GM23338 (cell line): ENCODE results near the gene KSR2. TPM values are rescaled to one million over a fixed set of nuclear protein-coding genes. Genes with fewer than 3 reads are reported as not detected.

Source experiments
- ATAC-seq: fragments of 200-7000 bp; cut with Tn5 transposase; 3 replicates; pipeline ENCODE4 v1.9.1; 2020
- DNase-seq: peaks from one replicate; pipeline ENCODE4 v3.0.0-alpha.2; 2015; ENCODE audit warnings: low spot score
- H2AFZ ChIP-seq: fragments of 200-600 bp; sonication (generic); 2 replicates; pipeline ENCODE4 v1.8.0; 2016; ENCODE audit warnings: antibody characterized with exemption, mild to moderate bottlenecking, moderate library complexity
- H3F3A ChIP-seq: fragments of 200-600 bp; sonication (generic); replicated peaks from 2 replicates; pipeline ENCODE4 v1.8.0; 2017; ENCODE audit warnings: antibody characterized with exemption, mixed run types, low read depth
- H3K27ac ChIP-seq: fragments of 200-600 bp; sonication (generic); 2 replicates; pipeline ENCODE4 v1.6.1; 2016; ENCODE audit warnings: low read depth
- H3K27me3 ChIP-seq: fragments of 200-600 bp; sonication (generic); 2 replicates; pipeline ENCODE4 v1.8.0; 2016; ENCODE audit warnings: mild to moderate bottlenecking, mixed run types, moderate library complexity; ENCODE audit not compliant: insufficient read depth
- H3K36me3 ChIP-seq: fragments of 200-600 bp; sonication (generic); 2 replicates; pipeline ENCODE4 v1.8.0; 2016; ENCODE audit warnings: mild to moderate bottlenecking; ENCODE audit not compliant: insufficient read depth
- H3K4me1 ChIP-seq: fragments of 200-600 bp; sonication (generic); 2 replicates; pipeline ENCODE4 v1.8.0; 2016; ENCODE audit warnings: mild to moderate bottlenecking, moderate library complexity; ENCODE audit not compliant: insufficient read depth
- H3K4me2 ChIP-seq: fragments of 200-600 bp; sonication (generic); 2 replicates; pipeline ENCODE4 v1.7.1; 2017; ENCODE audit warnings: mixed run types
- H3K4me3 ChIP-seq: fragments of 200-600 bp; sonication (generic); 2 replicates; pipeline ENCODE4 v1.6.1; 2016; ENCODE audit warnings: mixed run types
- H3K79me2 ChIP-seq: fragments of 200-600 bp; sonication (generic); replicated peaks from 2 replicates; pipeline ENCODE4 v1.8.0; 2017; ENCODE audit warnings: mild to moderate bottlenecking; ENCODE audit not compliant: insufficient read depth
- H3K9me2 ChIP-seq: fragments of 200-600 bp; sonication (generic); 2 replicates; pipeline ENCODE4 v1.8.0; 2017; ENCODE audit not compliant: insufficient read depth
- H4K20me1 ChIP-seq: fragments of 200-600 bp; sonication (generic); replicated peaks from 2 replicates; pipeline ENCODE4 v1.8.0; 2017; ENCODE audit warnings: mild to moderate bottlenecking; ENCODE audit not compliant: insufficient read depth
- H3K27ac Mint-ChIP-seq: 2 replicates; pipeline ENCODE4 v1.8.0; 2020; ENCODE audit warnings: inconsistent platforms, mild to moderate bottlenecking, moderate library complexity, mixed read lengths
- H3K27me3 Mint-ChIP-seq: 3 replicates; pipeline ENCODE4 v1.8.0; 2022; ENCODE audit warnings: low read depth, mild to moderate bottlenecking, moderate library complexity, mixed read lengths, inconsistent platforms; ENCODE audit not compliant: insufficient read depth, poor library complexity
- H3K36me3 Mint-ChIP-seq: 3 replicates; pipeline ENCODE4 v1.8.0; 2021; ENCODE audit warnings: low read depth, mild to moderate bottlenecking, inconsistent platforms, moderate library complexity, mixed read lengths
- H3K4me1 Mint-ChIP-seq: 3 replicates; pipeline ENCODE4 v1.8.0; 2020; ENCODE audit warnings: mild to moderate bottlenecking, inconsistent platforms, mixed read lengths
- H3K4me3 Mint-ChIP-seq: 3 replicates; pipeline ENCODE4 v1.8.0; 2021; ENCODE audit warnings: moderate library complexity, mild to moderate bottlenecking, inconsistent platforms, mixed read lengths
- H3K9me3 Mint-ChIP-seq: 3 replicates; pipeline ENCODE4 v1.8.0; 2020; ENCODE audit warnings: moderate library complexity, mild to moderate bottlenecking, inconsistent platforms, mixed read lengths
- CREB1 ChIP-seq: fragments of 250-450 bp; sonication (Bioruptor Pico); IDR thresholded peaks from 2 replicates; pipeline ENCODE4 v1.5.0; 2020; ENCODE audit warnings: low read depth, mild to moderate bottlenecking, moderate library complexity
- ETS1 ChIP-seq: IDR thresholded peaks from 2 replicates; pipeline ENCODE4 v1.6.1; 2016; ENCODE audit warnings: antibody characterized with exemption
- EZH2 ChIP-seq: fragments of 200-600 bp; sonication (generic); IDR thresholded peaks from one replicate; pipeline ENCODE4 v1.8.0; 2017; ENCODE audit warnings: antibody characterized with exemption, mild to moderate bottlenecking, low read depth; ENCODE audit not compliant: unreplicated experiment
- POLR2AphosphoS5 ChIP-seq: IDR thresholded peaks from 2 replicates; pipeline ENCODE4 v1.6.1; 2016; ENCODE audit warnings: antibody characterized with exemption, low read depth
- STAT1 ChIP-seq: IDR thresholded peaks from one replicate; pipeline ENCODE4 v1.6.1; 2016; ENCODE audit warnings: antibody characterized with exemption; ENCODE audit not compliant: unreplicated experiment
- ZNF114 ChIP-seq: fragments of 250-450 bp; sonication (Bioruptor Pico); IDR thresholded peaks from 2 replicates; pipeline ENCODE4 v1.5.0; 2020; ENCODE audit warnings: mild to moderate bottlenecking, moderate library complexity
- ZNF331 ChIP-seq: fragments of 250-450 bp; sonication (Bioruptor Pico); IDR thresholded peaks from 2 replicates; pipeline ENCODE4 v1.5.0; 2020; ENCODE audit warnings: low read depth, mild to moderate bottlenecking, moderate library complexity
- polyA plus RNA-seq: library from polyadenylated mRNA; unstranded; fragments of >200 nt; fragmentation: Nextera tagmentation; extraction: Ambion mirVana; gene quantifications from 2 replicates; pipeline ENCODE4 v1.2.1, GENCODE V29; 2016
- total RNA-seq: library from RNA; depleted of rRNA; stranded (reverse); fragments of >200 nt; shearing (Covaris generic); gene quantifications from 2 replicates; pipeline ENCODE4 v1.2.3, GENCODE V29; 2014
- TF ChIP-seq, protein P1 (sequence below): fragments of 250-450 bp; sonication (Bioruptor Pico); IDR thresholded peaks from 2 replicates; pipeline ENCODE4 v1.5.0; 2020; ENCODE audit warnings: mild to moderate bottlenecking, moderate library complexity
- TF ChIP-seq, protein P2 (sequence below): IDR thresholded peaks from one replicate; pipeline ENCODE4 v1.6.1; 2018; ENCODE audit warnings: antibody characterized with exemption; ENCODE audit not compliant: unreplicated experiment

The KSR2 gene
- total and polyA plus RNA-seq, 2 experiments from 2014 or later = 1.1 to 2.7 TPM

- TF ChIP-seq, protein P1, sequence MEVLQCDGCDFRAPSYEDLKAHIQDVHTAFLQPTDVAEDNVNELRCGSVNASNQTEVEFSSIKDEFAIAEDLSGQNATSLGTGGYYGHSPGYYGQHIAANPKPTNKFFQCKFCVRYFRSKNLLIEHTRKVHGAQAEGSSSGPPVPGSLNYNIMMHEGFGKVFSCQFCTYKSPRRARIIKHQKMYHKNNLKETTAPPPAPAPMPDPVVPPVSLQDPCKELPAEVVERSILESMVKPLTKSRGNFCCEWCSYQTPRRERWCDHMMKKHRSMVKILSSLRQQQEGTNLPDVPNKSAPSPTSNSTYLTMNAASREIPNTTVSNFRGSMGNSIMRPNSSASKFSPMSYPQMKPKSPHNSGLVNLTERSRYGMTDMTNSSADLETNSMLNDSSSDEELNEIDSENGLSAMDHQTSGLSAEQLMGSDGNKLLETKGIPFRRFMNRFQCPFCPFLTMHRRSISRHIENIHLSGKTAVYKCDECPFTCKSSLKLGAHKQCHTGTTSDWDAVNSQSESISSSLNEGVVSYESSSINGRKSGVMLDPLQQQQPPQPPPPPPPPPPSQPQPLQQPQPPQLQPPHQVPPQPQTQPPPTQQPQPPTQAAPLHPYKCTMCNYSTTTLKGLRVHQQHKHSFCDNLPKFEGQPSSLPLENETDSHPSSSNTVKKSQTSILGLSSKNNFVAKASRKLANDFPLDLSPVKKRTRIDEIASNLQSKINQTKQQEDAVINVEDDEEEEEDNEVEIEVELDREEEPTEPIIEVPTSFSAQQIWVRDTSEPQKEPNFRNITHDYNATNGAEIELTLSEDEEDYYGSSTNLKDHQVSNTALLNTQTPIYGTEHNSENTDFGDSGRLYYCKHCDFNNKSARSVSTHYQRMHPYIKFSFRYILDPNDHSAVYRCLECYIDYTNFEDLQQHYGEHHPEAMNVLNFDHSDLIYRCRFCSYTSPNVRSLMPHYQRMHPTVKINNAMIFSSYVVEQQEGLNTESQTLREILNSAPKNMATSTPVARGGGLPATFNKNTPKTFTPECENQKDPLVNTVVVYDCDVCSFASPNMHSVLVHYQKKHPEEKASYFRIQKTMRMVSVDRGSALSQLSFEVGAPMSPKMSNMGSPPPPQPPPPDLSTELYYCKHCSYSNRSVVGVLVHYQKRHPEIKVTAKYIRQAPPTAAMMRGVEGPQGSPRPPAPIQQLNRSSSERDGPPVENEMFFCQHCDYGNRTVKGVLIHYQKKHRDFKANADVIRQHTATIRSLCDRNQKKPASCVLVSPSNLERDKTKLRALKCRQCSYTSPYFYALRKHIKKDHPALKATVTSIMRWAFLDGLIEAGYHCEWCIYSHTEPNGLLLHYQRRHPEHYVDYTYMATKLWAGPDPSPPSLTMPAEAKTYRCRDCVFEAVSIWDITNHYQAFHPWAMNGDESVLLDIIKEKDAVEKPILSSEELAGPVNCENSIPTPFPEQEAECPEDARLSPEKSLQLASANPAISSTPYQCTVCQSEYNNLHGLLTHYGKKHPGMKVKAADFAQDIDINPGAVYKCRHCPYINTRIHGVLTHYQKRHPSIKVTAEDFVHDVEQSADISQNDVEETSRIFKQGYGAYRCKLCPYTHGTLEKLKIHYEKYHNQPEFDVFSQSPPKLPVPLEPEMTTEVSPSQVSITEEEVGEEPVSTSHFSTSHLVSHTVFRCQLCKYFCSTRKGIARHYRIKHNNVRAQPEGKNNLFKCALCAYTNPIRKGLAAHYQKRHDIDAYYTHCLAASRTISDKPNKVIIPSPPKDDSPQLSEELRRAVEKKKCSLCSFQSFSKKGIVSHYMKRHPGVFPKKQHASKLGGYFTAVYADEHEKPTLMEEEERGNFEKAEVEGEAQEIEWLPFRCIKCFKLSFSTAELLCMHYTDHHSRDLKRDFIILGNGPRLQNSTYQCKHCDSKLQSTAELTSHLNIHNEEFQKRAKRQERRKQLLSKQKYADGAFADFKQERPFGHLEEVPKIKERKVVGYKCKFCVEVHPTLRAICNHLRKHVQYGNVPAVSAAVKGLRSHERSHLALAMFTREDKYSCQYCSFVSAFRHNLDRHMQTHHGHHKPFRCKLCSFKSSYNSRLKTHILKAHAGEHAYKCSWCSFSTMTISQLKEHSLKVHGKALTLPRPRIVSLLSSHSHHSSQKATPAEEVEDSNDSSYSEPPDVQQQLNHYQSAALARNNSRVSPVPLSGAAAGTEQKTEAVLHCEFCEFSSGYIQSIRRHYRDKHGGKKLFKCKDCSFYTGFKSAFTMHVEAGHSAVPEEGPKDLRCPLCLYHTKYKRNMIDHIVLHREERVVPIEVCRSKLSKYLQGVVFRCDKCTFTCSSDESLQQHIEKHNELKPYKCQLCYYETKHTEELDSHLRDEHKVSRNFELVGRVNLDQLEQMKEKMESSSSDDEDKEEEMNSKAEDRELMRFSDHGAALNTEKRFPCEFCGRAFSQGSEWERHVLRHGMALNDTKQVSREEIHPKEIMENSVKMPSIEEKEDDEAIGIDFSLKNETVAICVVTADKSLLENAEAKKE (CRISPR knock-in tag) = no peak
- TF ChIP-seq ZNF331 (CRISPR knock-in tag) (no peak), ETS1 (no peak), EZH2 (no peak), ZNF114 (CRISPR knock-in tag) (no peak)
Observed at GRCh38 chr12:117818400-117818799, 150.4 kb downstream of the KSR2 start (continued).

DNA sequence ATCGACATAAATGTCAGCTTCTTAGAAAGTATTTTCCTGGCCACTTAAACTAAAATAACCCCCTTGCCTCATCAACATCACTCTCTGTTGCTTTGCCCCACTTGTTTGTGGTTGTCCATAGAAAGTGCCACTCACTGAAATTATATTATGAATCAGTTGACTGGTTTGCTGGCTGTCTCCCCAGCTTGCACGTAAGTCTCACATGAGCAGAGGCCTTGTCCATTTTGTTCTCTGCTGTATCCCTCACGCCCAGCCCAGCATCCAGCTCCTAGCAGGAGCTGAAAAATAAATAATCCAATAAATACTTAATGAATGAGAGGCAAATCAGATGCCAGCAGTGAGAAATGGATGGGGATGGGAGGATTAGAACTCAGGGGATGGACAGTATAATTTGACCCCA, 159.3 kb downstream of the KSR2 start:
- H3K4me1 Mint-ChIP-seq = 0 out of 3 replicates have a peak, but pooled peaks cover 3% of the 10 kb centered on the region
- no peaks in the 10 kb centered on the region for H3K36me3 Mint-ChIP-seq
- peaks cover 5% of the 10 kb centered on the region for H3K27me3 Mint-ChIP-seq
- no peak overlapping the region for H3K4me3 Mint-ChIP-seq
- H3K9me3 Mint-ChIP-seq = no peaks in the 10 kb centered on the region
- H3K27ac Mint-ChIP-seq = no peak overlapping the region
- Histone ChIP-seq H3K27ac (no peak overlapping the region), H3K4me3 (no peak overlapping the region), H3K4me1 (no peaks in the 10 kb centered on the region), H2AFZ (no peak overlapping the region), H3K27me3 (no peaks in the 10 kb centered on the region), H3F3A (no peaks in the 10 kb centered on the region), H4K20me1 (no peaks in the 10 kb centered on the region), H3K4me2 (no peak overlapping the region), H3K36me3 (no peaks in the 10 kb centered on the region), H3K79me2 (no peaks in the 10 kb centered on the region), H3K9me2 (no peaks in the 10 kb centered on the region)
- DNase-seq (no peak), ATAC-seq (no peak)
- TF ChIP-seq POLR2AphosphoS5 = no peak
- no peak for TF ChIP-seq ZNF331 (CRISPR knock-in tag)
- no peak for TF ChIP-seq ZNF114 (CRISPR knock-in tag)
- TF ChIP-seq, protein P2, sequence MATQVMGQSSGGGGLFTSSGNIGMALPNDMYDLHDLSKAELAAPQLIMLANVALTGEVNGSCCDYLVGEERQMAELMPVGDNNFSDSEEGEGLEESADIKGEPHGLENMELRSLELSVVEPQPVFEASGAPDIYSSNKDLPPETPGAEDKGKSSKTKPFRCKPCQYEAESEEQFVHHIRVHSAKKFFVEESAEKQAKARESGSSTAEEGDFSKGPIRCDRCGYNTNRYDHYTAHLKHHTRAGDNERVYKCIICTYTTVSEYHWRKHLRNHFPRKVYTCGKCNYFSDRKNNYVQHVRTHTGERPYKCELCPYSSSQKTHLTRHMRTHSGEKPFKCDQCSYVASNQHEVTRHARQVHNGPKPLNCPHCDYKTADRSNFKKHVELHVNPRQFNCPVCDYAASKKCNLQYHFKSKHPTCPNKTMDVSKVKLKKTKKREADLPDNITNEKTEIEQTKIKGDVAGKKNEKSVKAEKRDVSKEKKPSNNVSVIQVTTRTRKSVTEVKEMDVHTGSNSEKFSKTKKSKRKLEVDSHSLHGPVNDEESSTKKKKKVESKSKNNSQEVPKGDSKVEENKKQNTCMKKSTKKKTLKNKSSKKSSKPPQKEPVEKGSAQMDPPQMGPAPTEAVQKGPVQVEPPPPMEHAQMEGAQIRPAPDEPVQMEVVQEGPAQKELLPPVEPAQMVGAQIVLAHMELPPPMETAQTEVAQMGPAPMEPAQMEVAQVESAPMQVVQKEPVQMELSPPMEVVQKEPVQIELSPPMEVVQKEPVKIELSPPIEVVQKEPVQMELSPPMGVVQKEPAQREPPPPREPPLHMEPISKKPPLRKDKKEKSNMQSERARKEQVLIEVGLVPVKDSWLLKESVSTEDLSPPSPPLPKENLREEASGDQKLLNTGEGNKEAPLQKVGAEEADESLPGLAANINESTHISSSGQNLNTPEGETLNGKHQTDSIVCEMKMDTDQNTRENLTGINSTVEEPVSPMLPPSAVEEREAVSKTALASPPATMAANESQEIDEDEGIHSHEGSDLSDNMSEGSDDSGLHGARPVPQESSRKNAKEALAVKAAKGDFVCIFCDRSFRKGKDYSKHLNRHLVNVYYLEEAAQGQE = no peak
- no peak for TF ChIP-seq CREB1
- TF ChIP-seq STAT1 = no peak
